CD1c-positive myeloid dendritic cell (primary cell): ENCODE measurements around the gene APBA3.

Experiments used
- DNase-seq: peaks from one replicate; pipeline ENCODE4 v3.0.0-alpha.2; 2016; ENCODE audit errors: extremely low spot score

Gene APBA3

DNA sequence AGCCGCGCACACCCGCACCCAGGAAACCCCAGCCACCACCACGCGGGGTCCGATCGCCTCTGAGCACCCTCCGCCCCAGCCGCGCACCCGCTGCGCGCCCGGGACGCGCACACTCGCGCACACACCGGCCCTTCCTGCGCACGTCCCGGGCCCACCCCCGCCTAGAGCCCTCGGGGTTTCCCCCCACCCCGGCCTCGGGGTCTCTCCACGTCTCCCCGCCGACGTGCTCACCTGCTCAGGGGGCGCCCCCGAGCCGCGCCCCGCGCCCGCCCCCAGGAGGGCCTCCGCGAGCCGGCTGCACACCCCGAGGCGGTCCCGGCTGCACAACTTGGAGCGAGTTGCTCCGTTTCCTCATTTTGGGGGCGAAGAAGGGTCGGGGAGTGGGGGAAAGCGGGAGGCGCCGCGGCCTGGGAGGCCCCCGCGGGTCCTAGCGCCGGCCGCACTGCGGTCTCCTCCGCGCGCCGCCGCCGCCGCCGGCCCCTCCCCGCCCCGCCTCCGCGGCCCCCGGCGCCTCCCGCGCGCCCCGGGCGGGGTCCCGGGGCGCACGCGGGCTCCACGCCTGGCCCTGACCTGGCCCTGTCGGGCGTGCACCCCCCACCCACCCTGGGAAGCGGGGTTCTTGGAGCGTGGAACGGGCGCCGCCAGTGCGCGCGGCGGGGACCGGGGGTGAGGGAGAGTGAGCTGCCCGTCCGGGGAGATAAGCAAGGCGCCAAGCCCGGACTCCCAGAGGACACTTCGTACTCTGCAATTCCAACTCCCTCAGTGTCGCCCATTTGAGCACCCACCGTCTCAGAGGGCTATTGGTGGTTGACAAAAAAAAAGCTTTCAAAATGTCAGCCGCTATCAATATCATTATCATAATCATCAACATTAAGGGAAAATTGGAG, 24.7 kb upstream of the APBA3 start, which contains the start of gene MATK:
Gene MATK (minus strand): TSS at position 444 of the 887 bp plus-strand sequence. CDS start 1,246 bp downstream, outside the sequence.
- peak; percentile 79 for DNase-seq

- DNase-seq = no peak
These were observed 24.0 kb upstream of the APBA3 start for GRCh38 chr19:3785451-3785937.

- peak; percentile 88 for DNase-seq
These were observed 23.3 kb upstream of the APBA3 start for GRCh38 chr19:3784607-3785450.

GRCh38 chr19:3783660-3784584, 22.4 kb upstream of the APBA3 start:
- DNase-seq = peak; percentile 13

GRCh38 chr19:3782903-3783302, 21.4 kb upstream of the APBA3 start:
- DNase-seq = no peak

GRCh38 chr19:3782330-3782729, 20.8 kb upstream of the APBA3 start:
- no peak for DNase-seq

DNA sequence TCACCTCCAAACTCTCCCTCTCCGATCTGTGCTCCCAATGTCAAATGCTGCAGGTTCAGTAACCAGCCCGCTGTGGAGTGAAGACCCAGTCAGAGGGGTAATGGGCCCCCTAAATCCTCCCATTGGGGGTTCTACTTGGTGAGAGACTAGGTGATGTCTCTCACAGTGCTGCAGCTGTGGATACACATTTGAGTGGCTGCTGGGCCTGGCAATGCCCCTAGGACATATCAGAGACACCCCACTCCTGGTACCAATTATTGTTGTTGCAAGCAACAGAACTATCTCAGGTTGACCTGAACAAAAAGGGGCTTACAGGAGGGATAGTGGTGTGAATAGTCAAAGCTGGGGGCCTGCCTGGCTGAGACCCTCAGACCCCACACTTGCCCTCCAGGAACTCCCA, 20.1 kb upstream of the APBA3 start:
- DNase-seq = no peak

DNA sequence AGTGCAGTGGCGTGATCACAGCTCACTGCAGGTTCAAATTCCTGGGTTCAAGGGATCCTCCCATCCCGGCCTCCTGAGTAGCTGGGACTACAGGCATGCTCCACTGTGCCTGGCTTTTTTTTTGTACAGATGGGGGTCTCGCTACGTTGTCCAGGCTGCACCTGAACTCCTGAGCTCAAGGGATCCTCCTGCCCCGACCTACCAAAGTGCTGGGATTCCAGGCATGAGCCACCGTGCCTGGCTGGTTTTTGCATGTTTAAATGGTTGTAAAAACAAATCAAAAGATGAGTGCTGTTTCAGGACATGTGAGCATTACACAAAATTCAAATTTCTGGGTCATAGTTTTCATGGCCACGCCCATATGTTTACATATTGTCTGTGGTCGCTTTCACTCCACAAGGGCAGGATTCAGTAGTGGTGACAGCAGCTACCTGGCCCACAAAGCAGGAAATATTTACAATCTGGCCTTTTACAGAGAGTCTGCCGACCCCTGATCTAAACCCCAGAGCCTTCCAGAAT, 19.4 kb upstream of the APBA3 start:
- DNase-seq = peak; percentile 15

DNA sequence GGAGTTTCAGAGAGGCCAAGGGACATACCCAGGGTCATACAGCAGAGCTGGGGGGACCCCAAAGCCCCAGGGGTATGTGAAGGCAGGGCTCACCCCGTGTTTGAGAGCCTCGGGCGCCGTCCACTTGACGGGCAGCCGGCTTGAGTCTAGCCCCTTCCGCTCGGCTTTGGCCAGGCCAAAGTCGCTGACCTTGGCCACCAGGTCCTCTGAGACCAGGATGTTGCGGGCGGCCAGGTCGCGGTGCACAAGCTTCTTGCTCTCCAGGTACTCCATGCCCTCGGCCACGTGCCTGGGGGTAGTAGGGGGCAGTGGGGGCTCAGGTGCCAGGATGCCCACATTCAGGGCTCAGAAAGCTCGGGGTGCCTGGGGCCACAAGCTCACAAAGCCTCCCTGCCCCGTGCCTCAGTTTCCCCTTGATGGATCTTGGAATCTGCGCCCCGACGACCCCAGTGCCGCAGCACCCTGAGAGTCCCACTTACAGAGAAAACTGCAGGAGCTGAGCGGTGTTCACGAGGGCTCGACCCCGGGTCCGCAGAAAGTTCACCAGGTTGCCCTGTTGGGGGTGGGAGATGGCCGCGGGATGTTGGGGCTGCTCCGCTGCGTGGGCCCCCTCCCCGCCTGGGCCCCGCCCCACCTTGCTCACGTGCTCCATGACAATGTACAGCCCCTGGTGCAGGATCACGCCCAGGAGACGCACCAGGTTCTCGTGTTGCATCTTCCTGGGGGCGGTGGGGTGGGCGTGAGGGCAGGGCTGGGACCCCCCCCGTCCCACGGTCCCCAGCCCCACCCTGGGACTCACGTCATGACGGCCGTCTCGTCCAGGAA, 17.6 kb upstream of the APBA3 start:
- DNase-seq = no peak

- DNase-seq = no peak
These were observed 16.8 kb upstream of the APBA3 start for GRCh38 chr19:3778104-3778867.

DNA sequence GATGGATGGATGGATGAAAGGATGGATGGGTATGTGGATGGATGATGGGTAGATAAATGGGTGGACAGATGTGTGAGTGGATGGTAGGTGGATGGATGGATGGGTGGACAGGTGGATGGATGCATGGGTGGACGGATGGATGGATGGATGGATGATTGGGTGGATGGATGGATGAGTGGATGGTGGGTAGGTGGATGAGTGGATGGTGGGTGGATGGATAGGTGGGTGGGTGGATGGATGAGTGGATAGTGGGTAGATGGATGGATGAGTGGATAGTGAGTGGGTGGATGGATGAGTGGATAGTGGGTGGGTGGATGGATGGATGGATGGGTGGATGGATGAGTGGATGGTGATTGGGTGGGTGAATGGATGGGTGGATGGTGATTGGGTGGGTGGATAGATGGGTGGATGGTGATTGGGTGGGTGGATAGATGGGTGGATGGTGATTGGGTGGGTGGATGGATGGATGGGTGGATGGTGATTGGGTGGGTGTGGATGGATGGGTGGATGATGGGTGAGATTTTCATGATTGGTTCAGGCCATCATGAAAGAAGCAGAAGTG, 15.1 kb upstream of the APBA3 start:
- no peak for DNase-seq

- no peak for DNase-seq
These were observed 14.3 kb upstream of the APBA3 start for GRCh38 chr19:3775831-3776230.

GRCh38 chr19:3775374-3775711, 13.9 kb upstream of the APBA3 start:
- no peak for DNase-seq

GRCh38 chr19:3774621-3775373, 13.3 kb upstream of the APBA3 start:
- no peak for DNase-seq

DNA sequence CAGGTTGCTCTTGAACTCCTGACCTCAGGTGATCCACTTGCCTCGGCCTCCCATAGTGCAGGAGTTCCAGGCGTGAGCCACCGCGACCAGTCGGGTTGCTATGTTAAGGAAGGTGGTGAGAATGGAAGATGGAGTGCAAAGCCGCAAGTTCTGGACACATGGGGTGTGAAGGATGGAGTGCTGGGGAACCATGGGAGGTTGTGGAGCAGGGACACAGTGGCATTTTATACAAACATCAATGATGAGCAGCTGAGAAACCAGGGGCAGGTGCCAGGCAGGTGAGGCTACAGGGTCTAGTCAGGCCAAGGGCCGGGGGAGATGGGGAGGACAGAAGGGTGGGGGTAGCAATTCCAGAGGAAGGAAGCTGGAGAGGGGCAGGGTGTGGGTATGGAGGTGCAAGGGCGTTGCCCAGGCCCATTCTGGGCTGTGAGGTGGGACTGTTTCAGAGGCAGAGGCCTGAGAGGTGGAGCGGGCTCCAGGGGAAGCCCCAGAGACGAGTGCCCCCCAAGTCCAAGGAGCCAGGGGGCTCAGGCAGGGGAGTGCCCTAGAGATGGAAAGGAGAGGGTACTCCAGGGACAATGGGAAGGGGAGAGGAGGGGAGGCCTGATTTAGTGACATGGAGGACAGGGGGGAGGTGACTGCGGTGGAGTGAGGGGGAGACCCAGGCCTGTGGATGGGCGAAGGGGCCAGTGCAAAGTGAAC, 12.5 kb upstream of the APBA3 start:
- DNase-seq = no peak

DNA sequence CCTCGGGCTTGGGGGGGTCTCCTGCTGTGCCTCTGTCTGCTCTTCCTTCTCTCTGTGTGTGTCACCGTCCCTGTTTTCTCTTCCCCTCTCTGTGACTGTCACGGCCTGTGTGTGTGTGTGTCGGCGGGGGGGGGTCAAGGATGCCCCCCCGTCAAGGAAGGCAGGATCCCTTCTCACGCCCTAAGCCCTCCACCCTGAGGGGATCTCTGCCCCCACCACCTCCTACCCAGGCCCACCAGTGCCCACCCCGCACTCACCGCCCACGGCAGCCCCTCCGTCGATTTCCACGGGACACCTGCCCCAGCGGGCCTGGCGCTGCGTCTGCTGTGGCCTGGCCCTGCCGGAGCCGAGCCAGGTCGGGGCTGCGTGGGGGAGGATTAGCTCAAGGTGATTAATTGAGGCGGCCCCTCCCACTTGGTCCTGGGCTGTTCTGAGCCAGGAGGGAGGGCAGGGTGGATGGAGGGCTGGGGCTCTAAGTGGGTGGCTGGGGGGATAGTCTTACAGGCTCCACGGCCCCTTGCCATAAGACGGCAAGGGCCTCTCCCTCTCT, 10.5 kb upstream of the APBA3 start, which contains the start of gene RAX2:
Gene RAX2 (minus strand): TSS at position 323 of the 550 bp plus-strand sequence. CDS start 486 bp downstream, outside the sequence.
- DNase-seq = no peak
